ENCODE results near the gene AMZ1.

Gene AMZ1

GRCh38 chr7:2651847-2652735, 35.9 kb upstream of the AMZ1 start:
- DNase-seq (ENCODE audit: low spot score), result no peak
- in situ Hi-C loops (cut with MboI; ENCODE audit: low pct_unique_long_range_greater_than_20kb, low sequenced_read_pairs, unreplicated experiment), result no loop called here
- no peak for TF ChIP-seq CTCF (IDR thresholded peaks at IDR 0.05; ENCODE audit: extremely low read depth, insufficient read depth, missing control alignments)

GRCh38 chr7:2652736-2653060, 35.3 kb upstream of the AMZ1 start:
- no peak for TF ChIP-seq CTCF (IDR thresholded peaks at IDR 0.05; ENCODE audit: extremely low read depth, insufficient read depth, missing control alignments)
- in situ Hi-C loops (cut with MboI; ENCODE audit: low pct_unique_long_range_greater_than_20kb, low sequenced_read_pairs, unreplicated experiment), result no loop called here
- no peak for DNase-seq (ENCODE audit: low spot score)

GRCh38 chr7:2654059-2654458, 33.9 kb upstream of the AMZ1 start:
- TF ChIP-seq CTCF (IDR thresholded peaks at IDR 0.05; ENCODE audit: extremely low read depth, insufficient read depth, missing control alignments), result no peak
- in situ Hi-C loops (cut with MboI; ENCODE audit: low pct_unique_long_range_greater_than_20kb, low sequenced_read_pairs, unreplicated experiment), result no loop called here
- DNase-seq (ENCODE audit: low spot score), result no peak

GRCh38 chr7:2655870-2656614, 32.0 kb upstream of the AMZ1 start:
- no peak for DNase-seq (ENCODE audit: low spot score)
- TF ChIP-seq CTCF (IDR thresholded peaks at IDR 0.05; ENCODE audit: extremely low read depth, insufficient read depth, missing control alignments), result no peak
- in situ Hi-C loops (cut with MboI; ENCODE audit: low pct_unique_long_range_greater_than_20kb, low sequenced_read_pairs, unreplicated experiment), result no loop called here

- no peak for DNase-seq (ENCODE audit: low spot score)
- in situ Hi-C loops (cut with MboI; ENCODE audit: low pct_unique_long_range_greater_than_20kb, low sequenced_read_pairs, unreplicated experiment), result no loop called here
- no peak for TF ChIP-seq CTCF (IDR thresholded peaks at IDR 0.05; ENCODE audit: extremely low read depth, insufficient read depth, missing control alignments)
Measured at GRCh38 chr7:2657208-2657607, 30.8 kb upstream of the AMZ1 start.

GRCh38 chr7:2657920-2658671, 29.9 kb upstream of the AMZ1 start:
- TF ChIP-seq CTCF (IDR thresholded peaks at IDR 0.05; ENCODE audit: extremely low read depth, insufficient read depth, missing control alignments), result no peak
- in situ Hi-C loops (cut with MboI; ENCODE audit: low pct_unique_long_range_greater_than_20kb, low sequenced_read_pairs, unreplicated experiment), result no loop called here
- no peak for DNase-seq (ENCODE audit: low spot score)
